ENCODE results near the gene KANK4. TPM values are rescaled to one million over a fixed set of nuclear protein-coding genes. Genes with fewer than 3 reads are reported as not detected.

Gene KANK4
- total RNA-seq, 1 experiment from 2014 or later: 21.5 TPM

DNA sequence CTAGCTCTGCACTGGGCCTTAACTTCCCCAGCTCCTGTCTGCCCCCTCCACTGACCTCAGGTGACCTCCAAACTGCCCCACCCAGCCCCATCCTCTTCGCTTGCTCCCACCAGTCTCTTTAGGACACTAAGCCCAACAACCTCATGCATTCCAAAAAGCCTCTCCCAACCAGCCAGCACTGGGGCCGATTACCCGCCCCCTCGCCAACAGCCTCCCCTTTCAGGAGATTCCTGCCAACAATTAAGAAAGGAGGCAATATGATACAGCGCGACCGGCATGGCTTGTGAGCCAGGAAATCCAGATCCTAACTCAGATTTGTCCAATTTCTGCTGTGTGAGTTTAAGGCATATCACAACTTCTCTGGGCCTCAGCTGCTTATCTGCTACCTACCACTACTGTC, 14.7 kb downstream of the KANK4 start:
- intact Hi-C loops (cut with micrococcal nuclease; ENCODE audit: unreplicated experiment): no loop called here
- H3K4me1 Mint-ChIP-seq (ENCODE audit: low read depth, unreplicated experiment): peaks cover 12% of the 10 kb centered on the region
- no peaks in the 10 kb centered on the region for H3K9me3 ChIP-seq
- DNase-seq: no peak
- POLR2A ChIA-PET: no interaction called here
- no TSS peak for BruUV-seq (replicated peaks)
- H3K36me3 Mint-ChIP-seq (ENCODE audit: insufficient read depth, unreplicated experiment): peaks cover 18% of the 10 kb centered on the region
- H3K4me3 ChIP-seq (ENCODE audit: low read depth, low read length): no peak overlapping the region
- no peak overlapping the region for H3K27ac Mint-ChIP-seq (ENCODE audit: unreplicated experiment)
- H3K9me3 Mint-ChIP-seq (ENCODE audit: unreplicated experiment): no peaks in the 10 kb centered on the region
- no peak overlapping the region for H3K4me3 Mint-ChIP-seq (ENCODE audit: unreplicated experiment)
- CTCF ChIA-PET: no interaction called here
- no peaks in the 10 kb centered on the region for H3K4me1 ChIP-seq
- H3K36me3 ChIP-seq (ENCODE audit: control insufficient read depth, insufficient read depth, low read length): no peaks in the 10 kb centered on the region
- H3K27me3 Mint-ChIP-seq (ENCODE audit: insufficient read depth, unreplicated experiment): no peaks in the 10 kb centered on the region
- TF ChIP-seq, protein P1, sequence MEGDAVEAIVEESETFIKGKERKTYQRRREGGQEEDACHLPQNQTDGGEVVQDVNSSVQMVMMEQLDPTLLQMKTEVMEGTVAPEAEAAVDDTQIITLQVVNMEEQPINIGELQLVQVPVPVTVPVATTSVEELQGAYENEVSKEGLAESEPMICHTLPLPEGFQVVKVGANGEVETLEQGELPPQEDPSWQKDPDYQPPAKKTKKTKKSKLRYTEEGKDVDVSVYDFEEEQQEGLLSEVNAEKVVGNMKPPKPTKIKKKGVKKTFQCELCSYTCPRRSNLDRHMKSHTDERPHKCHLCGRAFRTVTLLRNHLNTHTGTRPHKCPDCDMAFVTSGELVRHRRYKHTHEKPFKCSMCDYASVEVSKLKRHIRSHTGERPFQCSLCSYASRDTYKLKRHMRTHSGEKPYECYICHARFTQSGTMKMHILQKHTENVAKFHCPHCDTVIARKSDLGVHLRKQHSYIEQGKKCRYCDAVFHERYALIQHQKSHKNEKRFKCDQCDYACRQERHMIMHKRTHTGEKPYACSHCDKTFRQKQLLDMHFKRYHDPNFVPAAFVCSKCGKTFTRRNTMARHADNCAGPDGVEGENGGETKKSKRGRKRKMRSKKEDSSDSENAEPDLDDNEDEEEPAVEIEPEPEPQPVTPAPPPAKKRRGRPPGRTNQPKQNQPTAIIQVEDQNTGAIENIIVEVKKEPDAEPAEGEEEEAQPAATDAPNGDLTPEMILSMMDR (IDR thresholded peaks at IDR 0.05; ENCODE audit: insufficient read depth in 1 of 2, low read depth in 1 of 2, low read length in 1 of 2, severe bottlenecking in 1 of 2, unreplicated experiment in 1 of 2): no peak
- no peaks in the 10 kb centered on the region for H3K27me3 ChIP-seq (replicated peaks; ENCODE audit: control insufficient read depth, insufficient read depth, low read length)

GRCh38 chr1:62301726-62302390, 17.4 kb downstream of the KANK4 start:
- intact Hi-C loops (cut with micrococcal nuclease; ENCODE audit: unreplicated experiment): no loop called here
- POLR2A ChIA-PET: interaction anchor here (0.5 kb wide), 1 partner anchor 117 kb away, joined by 3 read pairs; no protein-coding TSS in a partner anchor
- Mint-ChIP-seq H3K4me1 (ENCODE audit: low read depth, unreplicated experiment) (no peaks in the 10 kb centered on the region), H3K27ac (ENCODE audit: unreplicated experiment) (no peak overlapping the region), H3K36me3 (ENCODE audit: insufficient read depth, unreplicated experiment) (peaks cover 2% of the 10 kb centered on the region), H3K27me3 (ENCODE audit: insufficient read depth, unreplicated experiment) (no peaks in the 10 kb centered on the region), H3K4me3 (ENCODE audit: unreplicated experiment) (no peak overlapping the region), H3K9me3 (ENCODE audit: unreplicated experiment) (no peaks in the 10 kb centered on the region)
- no peak for DNase-seq
- no peak overlapping the region for H3K4me3 ChIP-seq (ENCODE audit: low read depth, low read length)
- H3K27me3 ChIP-seq (replicated peaks; ENCODE audit: control insufficient read depth, insufficient read depth, low read length): no peaks in the 10 kb centered on the region
- H3K9me3 ChIP-seq: no peaks in the 10 kb centered on the region
- H3K4me1 ChIP-seq: no peaks in the 10 kb centered on the region
- BruUV-seq (replicated peaks): no TSS peak
- H3K36me3 ChIP-seq (ENCODE audit: control insufficient read depth, insufficient read depth, low read length): no peaks in the 10 kb centered on the region
- TF ChIP-seq, protein P1 (IDR thresholded peaks at IDR 0.05; ENCODE audit: insufficient read depth in 1 of 2, low read depth in 1 of 2, low read length in 1 of 2, severe bottlenecking in 1 of 2, unreplicated experiment in 1 of 2): no peak
- CTCF ChIA-PET: no interaction called here

GRCh38 chr1:62299426-62300200, 19.6 kb downstream of the KANK4 start:
- no peaks in the 10 kb centered on the region for H3K27me3 Mint-ChIP-seq (ENCODE audit: insufficient read depth, unreplicated experiment)
- no peaks in the 10 kb centered on the region for H3K4me1 ChIP-seq
- intact Hi-C loops (cut with micrococcal nuclease; ENCODE audit: unreplicated experiment): no loop called here
- H3K9me3 ChIP-seq: no peaks in the 10 kb centered on the region
- H3K27ac Mint-ChIP-seq (ENCODE audit: unreplicated experiment): no peak overlapping the region
- no peaks in the 10 kb centered on the region for H3K9me3 Mint-ChIP-seq (ENCODE audit: unreplicated experiment)
- POLR2A ChIA-PET: no interaction called here
- H3K36me3 ChIP-seq (ENCODE audit: control insufficient read depth, insufficient read depth, low read length): no peaks in the 10 kb centered on the region
- H3K4me3 ChIP-seq (ENCODE audit: low read depth, low read length): no peak overlapping the region
- H3K27me3 ChIP-seq (replicated peaks; ENCODE audit: control insufficient read depth, insufficient read depth, low read length): no peaks in the 10 kb centered on the region
- H3K36me3 Mint-ChIP-seq (ENCODE audit: insufficient read depth, unreplicated experiment): peaks cover 6% of the 10 kb centered on the region
- H3K4me1 Mint-ChIP-seq (ENCODE audit: low read depth, unreplicated experiment): no peaks in the 10 kb centered on the region
- no TSS peak for BruUV-seq (replicated peaks)
- CTCF ChIA-PET: no interaction called here
- TF ChIP-seq, protein P1 (IDR thresholded peaks at IDR 0.05; ENCODE audit: insufficient read depth in 1 of 2, low read depth in 1 of 2, low read length in 1 of 2, severe bottlenecking in 1 of 2, unreplicated experiment in 1 of 2): no peak
- DNase-seq: no peak
- H3K4me3 Mint-ChIP-seq (ENCODE audit: unreplicated experiment): no peak overlapping the region
